HG03025 (cell line): ENCODE data around the gene SMIM12.

Experiments
- ATAC-seq: cut with Tn5 transposase; IDR thresholded peaks from one replicate; pipeline ENCODE4 v1.9.1; 2021; ENCODE audit warnings: mild to moderate bottlenecking, moderate library complexity; ENCODE audit not compliant: unreplicated experiment, low FRiP score

Gene SMIM12

DNA sequence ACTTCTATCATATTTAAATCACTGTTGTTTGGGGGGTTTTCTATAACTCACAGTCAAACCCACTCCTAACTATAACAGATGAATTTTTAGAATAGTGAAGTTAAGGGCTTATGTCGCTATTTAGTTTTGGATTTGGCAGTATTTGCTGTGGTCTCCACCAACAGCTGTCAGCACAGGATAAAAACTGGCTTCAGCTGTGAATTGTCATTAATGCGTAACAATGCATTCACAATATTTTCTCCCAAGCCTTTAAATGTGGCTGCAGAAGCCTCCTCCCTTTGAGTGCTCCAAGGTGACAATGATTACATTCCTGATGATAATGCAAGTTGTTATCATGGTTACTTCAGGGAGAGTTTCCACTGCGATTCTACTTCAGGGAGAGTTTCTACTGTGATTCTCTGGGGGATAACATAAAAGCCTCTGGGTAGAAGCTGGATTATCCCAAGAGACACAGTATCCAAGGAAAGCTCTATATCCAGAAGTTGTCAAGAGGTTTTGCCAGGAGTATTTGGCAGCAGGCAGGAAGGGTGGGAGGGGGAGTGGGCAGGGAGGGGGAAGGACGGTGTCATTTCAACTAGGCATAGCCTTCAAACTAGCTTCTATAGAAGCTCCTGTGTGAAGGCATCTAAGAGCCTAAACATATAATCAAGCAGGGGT, 14.9 kb upstream of the SMIM12 start:
- no peak for ATAC-seq

DNA sequence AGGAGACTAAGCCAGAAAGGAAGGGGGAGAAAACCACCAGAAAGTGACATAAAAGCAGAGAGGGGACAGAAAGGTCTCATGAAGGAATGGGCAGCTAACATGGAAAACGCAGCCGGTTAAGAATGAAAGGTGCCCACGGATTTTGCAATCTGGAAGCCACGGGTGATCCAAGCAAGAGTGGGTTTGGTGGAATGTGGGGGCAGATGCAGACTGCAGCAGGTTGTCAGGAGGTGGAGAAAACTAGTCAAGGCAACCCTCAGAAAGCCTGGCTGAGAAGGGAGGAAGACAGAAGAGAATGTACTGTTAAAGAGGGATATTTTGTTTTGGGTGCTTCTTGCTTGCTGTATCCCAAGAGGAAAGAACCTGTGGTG, 12.6 kb upstream of the SMIM12 start:
- ATAC-seq = no peak

GRCh38 chr1:34871443-34872132, 12.0 kb upstream of the SMIM12 start:
- no peak for ATAC-seq

DNA sequence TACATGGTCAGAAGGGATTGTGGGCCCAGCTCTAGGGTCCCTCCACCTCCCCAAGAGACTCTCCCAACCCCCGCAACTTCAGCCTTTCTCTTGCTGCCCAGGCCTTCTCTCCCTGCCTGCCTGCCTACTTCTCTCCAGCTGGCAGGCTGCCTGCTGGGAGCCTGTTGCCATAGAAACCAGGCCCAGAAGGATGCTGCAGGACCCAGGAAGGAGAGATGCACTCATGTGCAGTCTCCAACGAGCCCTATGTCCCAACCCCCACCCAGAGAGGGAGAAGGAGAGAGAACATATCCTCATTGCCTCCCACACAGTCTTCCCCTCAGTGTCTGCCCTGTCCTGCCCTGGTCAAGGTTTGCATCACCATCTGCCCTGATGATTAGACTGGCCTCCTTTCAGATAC, 10.8 kb upstream of the SMIM12 start:
- no peak for ATAC-seq

DNA sequence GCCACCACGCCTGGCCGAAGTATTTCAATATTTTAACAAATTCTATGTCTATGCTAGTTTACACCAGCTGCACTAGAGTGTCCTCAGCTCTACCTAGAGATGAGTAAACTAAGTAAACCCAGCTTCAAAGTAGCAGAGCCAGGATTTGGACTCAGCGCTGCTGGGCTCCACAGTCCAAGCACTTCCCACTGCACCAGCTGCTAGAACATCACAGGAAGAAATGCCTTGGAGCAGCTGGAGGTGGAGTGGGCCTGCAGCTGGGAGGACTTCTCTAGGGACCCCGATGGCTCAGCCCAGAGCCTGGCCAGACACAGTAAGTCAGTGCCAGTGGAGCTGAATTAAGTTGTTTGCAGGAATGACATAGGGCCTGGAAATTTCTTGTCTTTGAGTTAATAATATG, 10.2 kb upstream of the SMIM12 start:
- ATAC-seq = no peak

DNA sequence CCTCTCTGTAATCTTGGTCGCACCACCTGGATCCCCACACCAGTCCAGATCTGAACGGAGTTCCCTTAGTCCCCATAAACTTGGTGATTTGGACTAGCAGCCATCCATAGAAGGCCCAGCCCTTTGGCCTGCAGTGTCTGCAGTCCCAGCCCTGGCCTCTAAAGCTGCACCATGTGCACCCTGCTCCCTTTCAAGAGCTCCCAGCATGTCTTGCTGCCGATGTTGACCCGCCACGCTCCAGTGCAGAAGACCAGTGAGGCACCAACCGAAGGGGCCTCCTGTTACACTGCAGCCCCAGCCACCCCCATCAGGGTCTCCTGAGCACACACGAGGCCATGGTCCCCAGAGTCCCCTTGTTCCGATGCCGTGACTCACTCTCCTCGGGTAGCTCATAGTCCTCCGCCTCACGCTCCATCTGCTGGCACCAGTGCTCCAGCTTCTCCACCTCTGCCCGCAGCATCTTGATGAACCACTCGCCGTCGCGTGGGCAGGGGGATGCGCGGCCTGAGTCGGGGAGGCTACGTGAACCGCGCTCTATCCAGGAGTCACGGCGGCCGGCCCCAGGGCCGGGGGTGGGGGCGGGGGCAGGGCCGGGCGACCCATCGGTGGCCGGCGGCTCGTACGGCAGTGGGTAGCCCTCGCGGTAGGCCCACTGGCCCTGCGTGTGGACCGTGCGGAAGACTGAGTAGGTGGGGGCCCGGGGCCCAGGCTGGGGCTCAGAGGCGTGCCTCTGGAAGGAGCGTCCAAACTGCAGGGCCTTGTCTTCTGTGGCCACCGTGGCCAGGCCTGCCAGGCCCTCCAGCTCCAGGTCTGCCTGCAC, 8.9 kb upstream of the SMIM12 start:
- ATAC-seq = no peak

GRCh38 chr1:34867415-34867814, 7.9 kb upstream of the SMIM12 start:
- ATAC-seq = no peak

- peak; percentile 23 for ATAC-seq
These were observed 7.2 kb upstream of the SMIM12 start for GRCh38 chr1:34866762-34867109.

DNA sequence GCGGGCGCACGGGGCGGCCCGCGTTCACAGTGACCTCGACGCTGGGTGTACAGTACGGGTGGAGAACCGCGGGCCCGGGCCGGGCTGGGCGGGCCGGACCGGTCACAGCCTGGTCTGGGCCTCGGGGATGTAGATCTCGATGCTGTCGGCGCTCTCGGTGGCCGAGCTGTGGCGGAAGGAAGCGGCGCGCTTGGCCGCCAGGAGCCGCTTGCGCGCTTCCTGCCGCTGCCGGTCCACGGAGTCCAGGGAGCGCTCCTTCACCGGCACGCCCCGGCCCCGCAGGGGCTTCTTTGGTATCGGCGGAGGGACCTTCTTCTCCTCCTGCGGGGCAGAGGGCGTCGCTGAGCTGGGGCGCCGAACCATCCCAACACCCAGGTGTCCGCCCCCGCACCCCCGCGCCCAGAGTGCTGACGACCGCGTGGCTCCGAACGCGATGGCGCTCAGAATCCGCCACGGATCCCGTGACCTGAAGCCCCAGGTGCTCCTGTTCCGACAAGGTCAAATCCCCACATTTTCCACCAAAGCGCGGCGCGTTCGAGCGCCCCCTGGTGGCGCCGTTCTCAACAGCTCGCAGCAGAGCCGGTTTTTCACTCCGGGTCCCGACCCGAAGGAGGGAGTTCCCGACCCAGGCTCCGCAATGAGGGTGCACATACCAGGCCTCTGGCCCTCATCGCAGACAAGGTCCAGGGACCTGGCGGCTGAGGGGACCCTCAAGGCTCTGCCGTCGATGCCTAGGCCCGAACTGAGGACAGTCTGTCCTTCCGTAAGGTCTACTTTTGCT, 6.6 kb upstream of the SMIM12 start:
- ATAC-seq = peak; percentile 43

DNA sequence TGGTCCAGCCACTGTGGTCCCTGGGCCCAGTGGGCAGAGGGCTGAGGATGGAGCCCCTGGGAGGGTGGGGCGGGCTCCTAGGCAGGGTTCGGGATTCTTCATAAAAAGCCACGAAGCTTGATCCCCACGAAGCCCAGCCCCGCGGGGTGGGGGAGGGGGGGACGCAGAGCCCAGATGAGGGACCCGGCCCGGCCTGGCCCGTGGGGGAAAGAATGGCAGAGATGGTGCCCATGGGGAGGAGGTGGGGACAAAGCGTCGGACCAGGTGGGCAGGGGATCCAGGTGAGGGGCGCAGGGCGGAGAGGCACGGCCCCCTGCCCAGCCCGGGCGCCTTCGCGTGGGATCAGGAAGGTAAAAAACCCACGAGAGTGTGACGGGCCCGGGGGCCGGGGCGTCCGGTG, 6.0 kb upstream of the SMIM12 start:
- no peak for ATAC-seq

DNA sequence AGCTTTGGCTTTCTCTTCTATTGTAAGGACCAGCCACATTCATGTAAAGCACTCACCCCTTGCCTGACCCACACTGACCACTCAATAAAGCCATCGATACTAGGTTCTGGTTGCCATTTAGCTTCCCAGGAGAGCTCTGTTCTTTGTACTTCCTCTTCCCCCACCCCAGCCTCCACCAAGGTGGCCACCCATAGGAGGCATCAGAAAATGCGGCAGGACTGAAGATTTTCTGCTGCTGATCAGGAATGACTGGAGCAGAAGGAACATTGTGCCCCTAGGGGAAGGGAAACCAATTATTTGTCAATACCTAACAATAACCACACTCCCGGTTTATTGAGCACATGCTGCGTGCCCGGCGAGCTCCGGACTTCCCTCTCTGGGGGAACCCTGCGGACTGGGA, 5.2 kb upstream of the SMIM12 start:
- ATAC-seq = no peak

DNA sequence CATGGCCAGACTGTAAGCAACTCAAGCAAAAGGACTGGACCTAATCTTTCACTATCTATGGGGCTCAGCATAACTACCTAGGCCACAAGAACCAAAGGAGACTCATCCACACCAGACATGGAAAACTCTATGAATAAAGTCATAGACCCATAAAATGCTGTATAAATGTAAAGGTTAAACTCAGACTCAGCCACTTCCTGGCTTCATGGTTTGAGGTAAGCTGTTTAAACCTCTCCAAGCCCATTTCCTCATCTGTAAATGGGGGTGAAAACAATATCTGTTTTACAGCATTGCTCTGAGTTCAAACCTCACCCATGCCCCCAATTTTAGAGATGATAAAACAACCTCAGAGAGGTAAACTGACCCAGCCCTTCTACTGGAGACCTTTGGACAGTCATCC, 4.0 kb upstream of the SMIM12 start:
- ATAC-seq = no peak

DNA sequence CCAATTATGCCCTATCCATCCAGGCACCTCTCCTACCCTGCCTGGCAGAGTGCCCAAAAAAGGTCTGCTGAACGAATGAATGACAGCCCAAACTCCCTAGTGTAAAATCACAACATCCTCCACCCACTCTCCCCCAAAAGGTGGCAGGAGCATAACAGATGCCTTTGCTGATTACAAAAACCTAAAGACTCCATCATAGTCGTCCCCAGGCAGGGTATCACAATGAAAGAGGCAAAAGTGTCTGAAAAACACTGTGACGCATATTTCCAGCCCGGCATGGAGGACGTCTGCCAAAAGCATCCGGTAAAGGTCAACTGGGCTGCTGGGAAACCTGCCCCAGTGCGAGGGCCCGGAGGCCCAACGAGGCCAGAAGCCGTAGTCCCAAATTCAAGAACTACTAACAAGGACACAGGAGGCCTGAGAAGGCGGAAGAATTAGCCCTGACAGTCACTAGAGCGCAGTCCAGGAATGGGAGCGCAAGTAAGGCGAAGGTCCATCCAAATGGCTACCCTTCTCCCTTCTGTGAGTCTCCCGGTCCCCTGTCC, 576 bp downstream of the SMIM12 start:
- ATAC-seq = peak; percentile 7

DNA sequence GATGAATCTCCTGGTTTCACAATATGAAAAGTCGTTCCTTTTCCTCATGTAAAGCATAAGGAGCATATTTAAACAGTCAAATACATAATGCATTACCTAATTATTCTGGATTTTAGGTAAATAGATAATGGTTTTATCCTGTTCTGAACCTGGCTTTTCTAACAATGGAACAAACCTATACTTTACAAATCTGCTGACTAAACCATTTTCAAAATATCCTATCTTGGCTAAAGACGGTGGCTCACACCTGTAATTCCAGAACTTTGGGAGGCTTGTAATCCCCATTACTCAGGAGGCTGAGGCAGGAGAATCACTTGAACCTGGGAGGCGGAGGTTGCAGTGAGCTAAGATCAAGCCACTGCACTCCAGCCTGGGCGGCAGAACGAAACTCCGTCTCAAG, 2.9 kb downstream of the SMIM12 start:
- ATAC-seq = no peak

- ATAC-seq = peak; percentile 82
These were observed 6.8 kb downstream of the SMIM12 start for GRCh38 chr1:34852677-34853217.

GRCh38 chr1:34851431-34852105, 8.0 kb downstream of the SMIM12 start:
- ATAC-seq = no peak

DNA sequence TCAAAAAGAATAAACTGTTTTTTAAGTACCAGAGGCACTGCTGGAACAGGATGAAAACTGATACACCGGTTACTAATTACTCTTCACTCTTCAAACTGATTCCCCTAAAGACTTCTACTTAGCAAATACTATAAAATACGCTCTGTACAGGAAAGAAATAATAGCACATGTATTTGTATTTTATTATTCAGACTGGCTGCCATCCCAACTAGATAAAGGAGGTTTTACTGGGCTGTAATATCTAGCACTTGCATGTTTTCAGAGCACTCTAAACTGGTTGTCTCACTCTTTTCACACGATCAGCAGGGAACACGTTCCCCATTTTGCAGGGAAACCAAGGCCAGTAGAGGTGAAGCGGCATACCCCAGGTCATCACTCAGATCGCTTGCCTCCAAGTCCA, 9.2 kb downstream of the SMIM12 start:
- ATAC-seq = no peak

DNA sequence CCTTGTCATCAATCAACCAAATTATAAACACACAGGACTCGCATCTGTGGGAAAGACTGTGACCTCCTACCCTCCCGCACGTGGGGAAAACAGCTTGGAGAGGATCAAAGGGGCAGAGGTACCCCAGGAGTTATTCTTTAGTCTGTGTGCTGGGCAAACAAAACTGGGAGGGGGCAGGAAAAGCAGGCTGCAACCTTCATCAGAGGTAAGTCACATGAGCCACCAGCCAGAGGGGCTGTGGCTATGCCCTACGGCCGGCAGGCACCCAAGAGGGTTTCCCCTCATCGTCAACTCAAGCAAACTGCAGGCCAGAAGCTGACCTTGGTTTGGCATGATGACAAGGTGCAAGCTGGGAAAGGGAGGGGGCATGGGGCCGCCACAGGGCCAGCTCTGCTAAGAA, 12.5 kb downstream of the SMIM12 start:
- ATAC-seq = no peak

DNA sequence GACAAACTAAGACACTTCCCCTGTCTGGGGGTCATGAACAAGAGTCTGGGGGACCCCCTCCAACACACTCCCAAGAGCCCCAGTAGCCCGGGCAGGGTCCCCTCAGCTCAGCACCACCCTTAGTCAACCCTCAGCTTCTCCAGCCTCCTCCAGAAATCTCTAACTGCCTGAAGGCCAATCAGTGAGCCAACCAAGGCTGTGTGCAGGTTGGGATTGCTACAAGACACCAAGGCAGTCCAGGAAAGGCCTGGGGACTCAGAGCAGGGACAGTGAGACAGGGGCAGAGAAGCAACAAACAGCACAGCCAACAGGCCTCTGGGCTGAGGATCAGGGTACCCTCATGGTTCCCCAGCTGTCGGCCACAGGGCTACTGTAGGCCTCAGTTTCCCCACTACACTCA, 13.3 kb downstream of the SMIM12 start:
- no peak for ATAC-seq
